ENCODE measurements around the gene DAPK2.

DAPK2 gene

DNA sequence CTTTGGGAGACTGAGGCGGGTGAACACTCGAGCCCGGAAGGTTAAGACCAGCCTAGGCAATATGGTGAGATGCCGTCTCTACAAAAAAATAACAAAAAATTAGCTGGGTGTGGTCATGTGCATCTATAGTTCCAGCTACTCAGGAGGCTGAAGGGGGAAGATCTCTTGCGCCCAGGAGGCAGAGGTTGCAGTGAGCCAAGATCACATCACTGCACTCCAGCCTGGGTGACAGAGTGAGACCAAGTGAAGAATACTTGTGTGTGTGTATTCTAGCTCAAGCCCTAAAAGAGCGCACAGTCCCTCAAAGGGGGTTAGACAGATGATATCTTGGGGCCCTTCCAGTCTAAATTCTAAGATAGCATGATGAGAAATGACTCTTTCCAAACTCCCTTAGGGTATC lies 23.7 kb downstream of the DAPK2 start:
- no peak for DNase-seq

DNA sequence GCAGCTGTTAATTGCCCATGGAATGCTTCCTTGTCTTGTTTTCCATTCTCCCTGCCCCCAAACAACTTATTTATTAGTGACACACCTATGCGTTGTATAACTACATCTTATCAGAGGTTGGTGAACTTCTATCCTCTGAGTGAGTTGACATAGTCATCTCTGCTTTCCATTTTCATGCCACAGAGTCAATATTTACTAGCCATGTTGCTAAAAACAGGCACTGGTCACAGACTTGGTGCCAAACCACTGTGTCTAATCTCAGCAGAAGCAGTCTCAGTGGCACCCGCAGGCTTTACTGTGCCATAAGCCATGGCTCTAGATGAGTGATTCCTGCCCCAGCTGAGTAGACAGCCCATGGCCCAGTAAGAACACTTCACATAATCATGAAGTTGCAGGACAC lies 26.5 kb downstream of the DAPK2 start:
- DNase-seq, result no peak

GRCh38 chr15:64017591-64018163 lies 28.6 kb downstream of the DAPK2 start:
- peak; percentile 58 for DNase-seq

- DNase-seq, result peak; percentile 55
Measured at GRCh38 chr15:64017082-64017588, 29.1 kb downstream of the DAPK2 start.

DNA sequence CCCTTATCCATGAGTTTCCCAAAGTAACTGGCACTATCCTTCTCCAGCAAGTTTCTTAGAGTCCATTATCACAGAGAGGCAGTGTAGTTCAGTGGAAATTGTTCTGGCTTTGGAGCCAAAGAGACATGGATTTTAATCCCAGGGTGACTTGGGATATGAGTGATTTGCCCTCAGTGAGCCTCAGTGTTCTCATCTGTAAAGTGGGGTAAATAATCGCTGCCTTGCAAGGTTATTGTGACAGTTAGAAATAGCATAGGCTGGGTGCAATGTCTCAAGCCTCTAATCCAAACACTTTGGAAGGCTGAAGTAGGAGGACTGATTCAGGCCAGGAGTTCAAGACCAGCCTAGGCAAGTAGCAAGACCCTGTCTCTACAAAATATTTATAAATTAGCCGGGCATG lies 30.0 kb downstream of the DAPK2 start:
- DNase-seq, result no peak

DNA sequence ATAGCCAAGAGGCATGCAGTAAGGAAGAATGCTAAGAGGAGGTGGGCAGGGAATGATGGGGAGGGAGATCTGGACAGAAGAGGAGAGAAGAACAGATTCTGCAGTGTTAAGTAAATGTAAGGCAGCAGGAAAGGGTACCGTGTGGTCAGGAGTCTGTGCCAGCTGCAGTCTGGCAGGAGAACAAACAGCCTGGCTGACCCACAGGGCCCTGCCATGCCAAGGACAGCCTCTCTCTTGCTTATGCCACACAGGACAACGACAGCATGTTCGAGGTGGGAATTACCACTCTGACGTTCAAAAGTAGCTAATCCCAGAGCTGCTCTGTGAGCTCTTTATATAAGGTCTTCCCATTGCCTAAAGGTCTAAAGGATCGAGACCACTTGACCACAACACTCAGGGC lies 31.3 kb downstream of the DAPK2 start:
- DNase-seq, result no peak

DNA sequence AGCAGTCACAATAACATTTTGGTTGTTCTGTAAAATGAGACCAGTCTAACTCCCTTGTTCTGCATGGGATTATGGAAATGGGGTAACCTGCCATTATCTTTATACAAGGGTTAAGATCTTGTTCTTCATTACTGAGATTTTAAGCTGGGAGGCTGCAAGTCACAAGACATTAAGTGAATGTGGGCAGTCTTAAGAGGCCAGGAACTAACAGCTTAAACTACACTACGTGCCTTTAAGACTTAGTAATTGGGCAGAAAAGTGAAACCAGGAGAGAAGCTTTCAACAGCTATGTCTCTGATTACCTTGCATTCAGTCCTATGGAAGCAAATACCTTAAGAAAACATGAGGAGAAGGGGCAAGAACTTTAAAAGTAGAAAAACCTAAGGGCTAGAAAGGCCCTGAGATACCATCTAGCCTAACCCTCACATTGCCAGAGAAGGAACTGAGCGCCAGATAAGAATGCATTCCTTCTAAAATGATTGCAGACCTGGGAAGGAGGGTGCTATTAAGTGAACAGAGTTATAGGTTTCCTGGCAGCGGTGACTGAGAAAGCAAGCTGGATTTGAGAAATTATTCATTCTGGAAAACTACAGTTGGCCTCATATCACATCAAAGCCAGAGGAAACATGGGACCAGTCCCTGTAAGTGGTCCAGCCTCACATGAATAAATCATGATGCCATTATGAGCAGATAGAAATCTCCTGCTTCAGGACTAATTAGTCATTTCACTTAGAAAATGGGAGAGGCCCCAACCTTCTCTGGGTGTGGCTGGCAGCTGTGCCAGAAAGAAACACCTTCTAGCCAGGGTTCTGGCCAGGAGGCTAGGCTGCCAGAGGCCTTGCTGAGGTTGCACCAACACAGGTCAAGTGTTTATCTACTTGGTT lies 32.9 kb downstream of the DAPK2 start:
- DNase-seq, result peak; percentile 28

GRCh38 chr15:64011736-64012135 lies 34.5 kb downstream of the DAPK2 start:
- DNase-seq, result no peak

DNA sequence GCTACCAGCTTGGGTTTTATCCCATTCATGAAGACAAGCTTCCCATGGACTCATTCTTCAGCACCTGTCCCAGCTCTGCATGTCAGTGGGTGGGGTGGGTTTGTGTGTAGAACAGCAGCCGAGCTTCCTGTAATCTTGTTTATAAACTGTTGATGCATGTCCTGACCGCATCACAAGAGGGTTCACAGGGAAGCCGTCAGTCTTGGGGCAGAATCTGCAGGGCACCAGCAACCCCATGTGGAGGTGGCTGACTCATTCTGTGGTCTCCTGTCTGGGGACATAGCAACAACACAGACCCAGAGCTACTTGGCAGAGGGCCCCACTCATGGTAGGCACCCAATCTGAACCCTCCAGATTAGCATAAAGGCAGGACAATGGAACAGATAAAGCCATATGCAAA lies 35.6 kb downstream of the DAPK2 start:
- peak; percentile 71 for DNase-seq

DNA sequence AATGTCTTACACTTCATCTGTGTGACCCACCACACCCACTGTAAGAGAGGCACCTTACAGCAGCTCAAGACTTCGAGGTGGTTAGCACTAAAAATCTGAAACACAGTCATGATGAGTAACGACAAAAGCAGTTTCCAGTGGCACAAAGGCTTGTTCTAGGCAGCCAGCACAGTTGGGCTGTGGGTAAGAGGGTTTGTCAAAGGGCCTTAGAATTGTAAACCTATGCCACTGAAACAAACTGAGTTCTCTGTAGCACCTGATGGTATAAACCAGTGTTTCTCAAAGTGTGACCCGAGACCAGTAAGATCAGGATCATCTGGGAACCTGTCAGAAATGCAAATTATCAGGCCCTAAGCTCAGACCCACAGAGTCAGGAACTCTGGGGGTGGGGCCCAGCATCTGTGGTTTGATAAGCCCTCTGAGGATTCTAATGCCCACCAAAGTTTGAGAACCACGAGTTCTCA lies 36.5 kb downstream of the DAPK2 start:
- peak; percentile 14 for DNase-seq

DNA sequence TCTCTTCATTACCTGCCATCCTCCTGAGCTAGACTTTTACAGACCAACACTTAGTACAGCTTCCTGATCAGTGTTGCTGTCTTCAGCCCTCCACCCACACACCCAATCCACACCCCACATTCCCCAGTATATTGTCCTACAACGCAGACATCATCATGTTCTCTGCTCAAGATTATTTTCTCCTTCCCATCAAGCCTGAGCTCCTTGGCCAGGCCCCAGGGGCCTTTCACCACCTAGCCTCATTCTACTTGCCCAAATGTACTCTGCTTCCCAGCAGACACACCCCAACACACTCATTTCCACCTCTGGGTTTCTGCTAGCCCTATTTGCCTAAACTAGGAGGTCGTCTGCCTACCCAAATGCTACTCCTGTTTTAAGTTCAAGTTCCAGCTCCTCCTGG lies 37.0 kb downstream of the DAPK2 start:
- DNase-seq, result no peak

- DNase-seq, result no peak
Measured at GRCh38 chr15:64008177-64008576, 38.1 kb downstream of the DAPK2 start.

DNA sequence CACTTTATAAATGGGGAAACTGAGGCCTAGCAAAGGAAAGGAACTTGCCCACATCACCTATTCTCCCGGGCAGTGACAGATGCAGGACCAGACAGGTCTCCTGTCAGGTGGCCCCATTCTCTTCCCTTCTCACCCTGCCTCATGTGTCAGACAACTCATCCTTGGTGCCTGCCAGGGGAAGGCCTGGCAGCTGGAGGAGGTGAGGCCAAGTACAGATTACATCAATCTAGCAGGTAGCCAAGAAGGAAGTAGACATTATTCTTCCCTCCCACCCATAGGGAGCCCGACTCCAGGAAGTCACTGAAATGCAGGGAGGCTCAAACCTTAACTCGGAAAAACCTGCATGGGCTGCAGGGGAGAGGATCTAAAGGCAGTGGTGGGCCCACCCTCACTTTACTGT lies 39.6 kb downstream of the DAPK2 start:
- no peak for DNase-seq

DNA sequence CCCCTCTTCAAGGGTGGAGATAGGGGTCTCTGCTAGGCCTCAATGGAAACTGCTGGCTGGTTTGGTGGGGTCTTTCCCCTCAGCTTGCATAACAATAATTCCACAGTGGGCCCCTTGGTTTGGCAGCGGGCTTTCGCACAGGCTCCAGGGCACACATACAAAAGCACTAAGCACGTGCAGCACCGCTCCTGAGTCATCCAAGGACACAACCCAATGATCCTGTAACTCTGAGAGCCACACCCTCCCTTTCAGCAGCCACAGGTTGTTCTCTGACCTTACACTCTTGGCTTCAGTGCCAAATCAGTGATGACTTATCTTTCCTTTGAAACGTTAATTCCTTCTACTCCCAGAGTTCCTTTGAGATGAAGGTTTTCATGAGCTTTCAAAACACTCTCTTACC lies 41.7 kb downstream of the DAPK2 start:
- no peak for DNase-seq

GRCh38 chr15:64004056-64004455 lies 42.2 kb downstream of the DAPK2 start:
- no peak for DNase-seq

- no peak for DNase-seq
Measured at GRCh38 chr15:64003182-64003581, 43.1 kb downstream of the DAPK2 start.

- DNase-seq, result no peak
Measured at GRCh38 chr15:64001148-64001547, 45.1 kb downstream of the DAPK2 start.

- DNase-seq, result peak; percentile 20
Measured at GRCh38 chr15:64000183-64000951, 45.9 kb downstream of the DAPK2 start.

- DNase-seq, result no peak
Measured at GRCh38 chr15:63999177-63999576, 47.1 kb downstream of the DAPK2 start.

DNA sequence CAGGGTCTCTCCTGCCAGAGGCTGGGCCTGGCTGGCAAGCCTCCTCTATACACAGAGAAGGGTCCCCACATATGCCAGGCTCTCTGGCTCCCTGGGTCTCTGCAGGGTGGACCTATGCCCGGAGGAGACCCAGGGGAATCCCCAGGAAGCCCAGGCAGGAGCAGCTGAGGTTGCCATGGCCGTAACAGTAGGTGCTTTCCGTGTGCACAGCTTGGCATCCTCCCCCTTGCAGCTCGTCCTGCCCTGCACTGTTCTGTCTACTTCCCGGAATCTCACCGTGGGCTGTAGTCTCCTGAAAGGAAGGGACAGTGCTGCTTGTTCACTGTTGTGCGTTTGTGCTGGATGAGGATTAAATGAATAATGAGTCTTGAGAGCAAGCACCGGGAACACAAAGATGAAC lies 47.8 kb downstream of the DAPK2 start:
- DNase-seq, result no peak

DNA sequence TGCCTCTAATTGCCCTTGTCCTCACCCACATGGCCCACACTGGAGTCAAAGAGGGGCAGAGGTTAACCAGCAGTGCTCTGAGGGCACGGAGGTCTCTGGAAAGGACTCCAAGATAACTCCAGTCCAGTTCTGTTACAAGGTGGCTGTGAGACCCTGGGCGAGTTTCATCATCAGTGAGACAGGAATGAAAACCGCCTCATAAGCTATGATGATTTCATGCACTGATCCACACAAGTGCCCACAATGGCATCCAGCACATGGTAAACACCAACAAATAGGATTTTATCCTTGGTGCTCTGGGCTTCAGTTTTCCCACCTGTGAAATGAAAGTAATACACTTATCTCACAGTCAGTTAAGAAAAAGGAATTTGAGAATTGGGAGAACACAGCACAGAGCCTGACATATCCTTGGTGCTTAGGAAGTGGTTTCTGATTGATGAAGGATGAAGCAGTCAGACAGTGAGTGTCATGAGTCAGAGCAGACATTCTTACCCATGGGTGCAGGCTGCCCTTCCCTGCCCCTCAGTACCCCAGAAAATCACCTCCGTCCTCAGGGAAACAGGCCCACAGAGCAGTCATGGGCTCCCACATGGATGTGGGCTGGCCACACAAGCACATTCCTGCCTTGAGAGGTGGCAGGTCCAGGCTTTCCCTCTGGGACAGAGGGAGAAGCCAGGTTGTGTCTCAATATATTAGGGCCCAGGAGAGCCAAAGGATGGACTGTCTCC lies 48.4 kb downstream of the DAPK2 start:
- no peak for DNase-seq

GRCh38 chr15:63996794-63997357 lies 49.4 kb downstream of the DAPK2 start:
- no peak for DNase-seq
